Right lobe of liver (tissue), 4 donors: ENCODE results near the gene C1QTNF8.

Source experiments
- CTCF ChIP-seq, 4 donors: fragments of 200-600 bp in 3 of 4; fragments of 450-650 bp in 1 of 4; IDR thresholded peaks; one replicate each; pipeline versions ENCODE4 v1.5.1 to v1.8.0; 2016 to 2022; ENCODE audit warnings: antibody characterized with exemption in 4 of 4, mild to moderate bottlenecking in 2 of 4
- POLR2A ChIP-seq: fragments of 450-650 bp; IDR thresholded peaks from one replicate; pipeline ENCODE4 v1.6.1; 2017; ENCODE audit warnings: antibody characterized with exemption, mild to moderate bottlenecking
- donor health status: DM: no; HTN: no; CAD: no.
- donor health status: DM: no; HTN: no; CAD: no.
- donor health status: DM: no; HTN: yes; CAD: no.

DNA sequence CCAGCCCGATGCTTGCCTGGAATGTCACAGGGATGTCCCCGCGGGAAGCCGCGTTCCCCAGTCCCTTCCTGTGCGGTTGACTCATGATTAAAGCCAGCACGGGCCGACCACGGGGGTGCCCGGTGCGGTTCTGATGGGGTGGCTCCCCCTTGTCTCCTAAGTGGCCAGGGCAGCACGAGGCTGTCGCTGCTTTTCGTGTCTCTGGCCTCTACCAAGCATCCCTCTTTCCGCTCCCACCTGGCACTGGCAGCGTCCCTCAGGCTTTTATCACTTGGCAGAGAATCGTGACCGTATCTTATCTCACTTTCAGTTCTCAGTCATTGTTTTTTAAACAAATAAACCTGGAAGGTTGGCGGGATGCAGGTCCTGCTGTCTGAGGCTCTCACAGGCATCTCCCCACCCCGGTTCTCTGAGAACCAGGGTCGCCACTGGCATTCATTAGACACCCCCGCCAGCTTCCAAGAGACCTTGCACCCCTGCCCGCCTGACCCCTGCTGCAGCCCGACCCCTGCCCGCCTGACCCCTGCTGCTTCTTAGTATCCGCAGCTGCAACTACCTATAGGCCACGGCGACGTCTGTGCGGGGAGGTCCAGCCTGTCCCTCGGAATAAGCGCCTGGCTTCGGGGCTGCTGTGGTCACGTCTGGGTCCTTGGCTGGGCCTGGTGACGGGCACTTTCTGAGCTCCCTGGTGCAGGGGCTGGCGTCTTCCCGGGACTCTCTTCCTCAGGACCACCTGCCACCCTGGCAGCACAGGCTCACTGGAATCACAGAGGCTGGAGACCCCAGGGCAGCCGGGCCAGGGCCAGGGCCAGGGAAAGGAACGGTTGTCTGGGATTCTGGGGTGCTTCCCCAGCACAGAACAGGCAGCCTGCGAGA lies 7.5 kb downstream of the C1QTNF8 start:
- TF ChIP-seq CTCF (IDR thresholded peaks at IDR 0.05) (no peak), POLR2A (no peak)
